ENCODE results near the gene MEGF11. TPM values are rescaled to one million over a fixed set of nuclear protein-coding genes. Genes with fewer than 3 reads are reported as not detected.

Gene MEGF11
- total RNA-seq, 2 experiments from 2014 or later, result not detected

- no peak overlapping the region for H3K4me3 Mint-ChIP-seq
- H3K27ac Mint-ChIP-seq, result no peak overlapping the region
- ATAC-seq (no peak), DNase-seq (no peak)
- H3K27me3 Mint-ChIP-seq, result peaks cover 24% of the 10 kb centered on the region
- H3K4me1 Mint-ChIP-seq, result no peaks in the 10 kb centered on the region
- H3K9me3 Mint-ChIP-seq (ENCODE audit: low read depth), result no peaks in the 10 kb centered on the region
- CTCF ChIA-PET, result no interaction called here
- no peaks in the 10 kb centered on the region for H3K36me3 Mint-ChIP-seq
Measured at GRCh38 chr15:66241908-66242285, 11.7 kb downstream of the MEGF11 start.

GRCh38 chr15:66241087-66241907 is 12.3 kb downstream of the MEGF11 start:
- no peaks in the 10 kb centered on the region for H3K9me3 Mint-ChIP-seq (ENCODE audit: low read depth)
- peaks cover 22% of the 10 kb centered on the region for H3K27me3 Mint-ChIP-seq
- DNase-seq (no peak), ATAC-seq (no peak)
- H3K4me3 Mint-ChIP-seq, result no peak overlapping the region
- H3K36me3 Mint-ChIP-seq, result no peaks in the 10 kb centered on the region
- no peak overlapping the region for H3K27ac Mint-ChIP-seq
- CTCF ChIA-PET, result no interaction called here
- H3K4me1 Mint-ChIP-seq, result no peaks in the 10 kb centered on the region

GRCh38 chr15:66240240-66240794 is 13.2 kb downstream of the MEGF11 start:
- H3K27me3 Mint-ChIP-seq, result peaks cover 21% of the 10 kb centered on the region
- H3K9me3 Mint-ChIP-seq (ENCODE audit: low read depth), result no peaks in the 10 kb centered on the region
- ATAC-seq (no peak), DNase-seq (no peak)
- no peaks in the 10 kb centered on the region for H3K4me1 Mint-ChIP-seq
- H3K4me3 Mint-ChIP-seq, result no peak overlapping the region
- no peak overlapping the region for H3K27ac Mint-ChIP-seq
- CTCF ChIA-PET, result interaction anchor here (0.6 kb wide), 1 partner anchor 959 kb away, joined by 3 read pairs; no protein-coding TSS in a partner anchor
- H3K36me3 Mint-ChIP-seq, result no peaks in the 10 kb centered on the region

- H3K9me3 Mint-ChIP-seq (ENCODE audit: low read depth), result no peaks in the 10 kb centered on the region
- ATAC-seq, result no peak
- no peaks in the 10 kb centered on the region for H3K36me3 Mint-ChIP-seq
- H3K4me1 Mint-ChIP-seq, result no peaks in the 10 kb centered on the region
- CTCF ChIA-PET, result interaction anchor here (0.6 kb wide), 1 partner anchor 958 kb away, joined by 3 read pairs; no protein-coding TSS in a partner anchor
- peaks cover 16% of the 10 kb centered on the region for H3K27me3 Mint-ChIP-seq
- no peak for DNase-seq
- no peak overlapping the region for H3K27ac Mint-ChIP-seq
- H3K4me3 Mint-ChIP-seq, result no peak overlapping the region
Measured at GRCh38 chr15:66239514-66239913, 14.0 kb downstream of the MEGF11 start.

- no peaks in the 10 kb centered on the region for H3K4me1 Mint-ChIP-seq
- H3K4me3 Mint-ChIP-seq, result no peak overlapping the region
- H3K36me3 Mint-ChIP-seq, result no peaks in the 10 kb centered on the region
- no peak for DNase-seq
- H3K27ac Mint-ChIP-seq, result no peak overlapping the region
- ATAC-seq, result no peak
- H3K27me3 Mint-ChIP-seq, result peaks cover 8% of the 10 kb centered on the region
- no peaks in the 10 kb centered on the region for H3K9me3 Mint-ChIP-seq (ENCODE audit: low read depth)
- CTCF ChIA-PET, result no interaction called here
Measured at GRCh38 chr15:66238318-66238717, 15.2 kb downstream of the MEGF11 start.

- CTCF ChIA-PET, result no interaction called here
- Mint-ChIP-seq H3K27me3 (peaks cover 8% of the 10 kb centered on the region), H3K9me3 (ENCODE audit: low read depth) (no peaks in the 10 kb centered on the region), H3K4me1 (no peaks in the 10 kb centered on the region), H3K36me3 (no peaks in the 10 kb centered on the region), H3K27ac (no peak overlapping the region), H3K4me3 (no peak overlapping the region)
- ATAC-seq (no peak), DNase-seq (no peak)
Measured at GRCh38 chr15:66237513-66238235, 15.9 kb downstream of the MEGF11 start.

GRCh38 chr15:66236806-66237375 is 16.7 kb downstream of the MEGF11 start:
- peaks cover 8% of the 10 kb centered on the region for H3K27me3 Mint-ChIP-seq
- no peaks in the 10 kb centered on the region for H3K9me3 Mint-ChIP-seq (ENCODE audit: low read depth)
- H3K4me1 Mint-ChIP-seq, result no peaks in the 10 kb centered on the region

GRCh38 chr15:66235866-66236265 is 17.7 kb downstream of the MEGF11 start:
- CTCF ChIA-PET, result interaction anchor here (0.6 kb wide), 1 partner anchor 476 kb away, joined by 3 read pairs; no protein-coding TSS in a partner anchor
- H3K9me3 Mint-ChIP-seq (ENCODE audit: low read depth), result no peaks in the 10 kb centered on the region
- no peak overlapping the region for H3K4me3 Mint-ChIP-seq
- ATAC-seq (no peak), DNase-seq (no peak)
- H3K4me1 Mint-ChIP-seq, result no peaks in the 10 kb centered on the region
- H3K36me3 Mint-ChIP-seq, result no peaks in the 10 kb centered on the region
- H3K27ac Mint-ChIP-seq, result no peak overlapping the region
- peaks cover 5% of the 10 kb centered on the region for H3K27me3 Mint-ChIP-seq

More at GRCh38 chr15:66236806-66237375, 16.7 kb downstream of the MEGF11 start:
- DNase-seq, result no peak
- no peak overlapping the region for H3K4me3 Mint-ChIP-seq
- no peak overlapping the region for H3K27ac Mint-ChIP-seq
- ATAC-seq, result no peak
- H3K36me3 Mint-ChIP-seq, result no peaks in the 10 kb centered on the region
- CTCF ChIA-PET, result interaction anchor here (0.6 kb wide), 1 partner anchor 475 kb away, joined by 3 read pairs; no protein-coding TSS in a partner anchor

- no peak for DNase-seq
- Mint-ChIP-seq H3K36me3 (no peaks in the 10 kb centered on the region), H3K27ac (no peak overlapping the region), H3K4me1 (no peaks in the 10 kb centered on the region), H3K27me3 (peaks cover 5% of the 10 kb centered on the region), H3K4me3 (no peak overlapping the region), H3K9me3 (ENCODE audit: low read depth) (no peaks in the 10 kb centered on the region)
- CTCF ChIA-PET, result no interaction called here
- ATAC-seq, result no peak
Measured at GRCh38 chr15:66234798-66235197, 18.8 kb downstream of the MEGF11 start.

GRCh38 chr15:66233487-66234415 is 19.8 kb downstream of the MEGF11 start:
- ATAC-seq, result no peak
- no peak for DNase-seq
- Mint-ChIP-seq H3K9me3 (ENCODE audit: low read depth) (no peaks in the 10 kb centered on the region), H3K4me3 (no peak overlapping the region), H3K4me1 (no peaks in the 10 kb centered on the region), H3K27me3 (peaks cover 7% of the 10 kb centered on the region), H3K36me3 (no peaks in the 10 kb centered on the region), H3K27ac (no peak overlapping the region)
- CTCF ChIA-PET, result no interaction called here

- ATAC-seq, result no peak
Measured at GRCh38 chr15:66232267-66232625, 21.3 kb downstream of the MEGF11 start.

GRCh38 chr15:66231394-66232266 is 21.9 kb downstream of the MEGF11 start:
- no peaks in the 10 kb centered on the region for H3K4me1 Mint-ChIP-seq
- CTCF ChIA-PET, result interaction anchor here (1.3 kb wide), 1 partner anchor 56 kb away, joined by 3 read pairs; no protein-coding TSS in a partner anchor
- H3K27me3 Mint-ChIP-seq, result peaks cover 7% of the 10 kb centered on the region
- no peaks in the 10 kb centered on the region for H3K9me3 Mint-ChIP-seq (ENCODE audit: low read depth)
- no peak overlapping the region for H3K27ac Mint-ChIP-seq
- ATAC-seq (no peak), DNase-seq (no peak)
- H3K4me3 Mint-ChIP-seq, result no peak overlapping the region
- no peaks in the 10 kb centered on the region for H3K36me3 Mint-ChIP-seq

More at GRCh38 chr15:66232267-66232625, 21.3 kb downstream of the MEGF11 start:
- CTCF ChIA-PET, result interaction anchor here (1.3 kb wide), 1 partner anchor 56 kb away, joined by 3 read pairs; no protein-coding TSS in a partner anchor
- Mint-ChIP-seq H3K27me3 (peaks cover 7% of the 10 kb centered on the region), H3K4me1 (no peaks in the 10 kb centered on the region), H3K36me3 (no peaks in the 10 kb centered on the region), H3K27ac (no peak overlapping the region), H3K9me3 (ENCODE audit: low read depth) (no peaks in the 10 kb centered on the region), H3K4me3 (no peak overlapping the region)
- no peak for DNase-seq
